HG02870 (cell line): ENCODE data around the gene CDH11.

Experiments used
- ATAC-seq: cut with Tn5 transposase; IDR thresholded peaks from one replicate; pipeline ENCODE4 v1.9.1; 2021; ENCODE audit warnings: mild to moderate bottlenecking, moderate library complexity; ENCODE audit not compliant: unreplicated experiment

Gene CDH11

DNA sequence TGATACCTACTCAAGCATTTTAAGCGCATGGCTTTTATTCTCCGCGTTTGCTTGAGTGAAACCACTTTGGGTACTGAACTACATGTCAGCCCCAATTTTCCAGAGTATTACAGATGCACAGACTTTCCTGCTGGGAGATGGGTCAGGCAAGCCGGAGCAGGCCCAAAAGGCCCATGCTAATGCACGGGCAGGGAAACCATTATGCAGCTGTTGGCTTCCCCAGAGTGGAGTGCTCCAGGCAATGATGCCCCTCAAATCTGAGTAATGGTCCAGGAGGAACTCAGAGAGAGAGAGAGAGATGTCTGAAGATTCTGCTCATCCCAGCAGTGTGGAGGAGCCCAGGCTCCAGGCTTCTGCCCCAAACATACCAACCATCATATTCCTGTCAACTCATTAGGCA lies 80.2 kb downstream of the CDH11 start:
- ATAC-seq = no peak

DNA sequence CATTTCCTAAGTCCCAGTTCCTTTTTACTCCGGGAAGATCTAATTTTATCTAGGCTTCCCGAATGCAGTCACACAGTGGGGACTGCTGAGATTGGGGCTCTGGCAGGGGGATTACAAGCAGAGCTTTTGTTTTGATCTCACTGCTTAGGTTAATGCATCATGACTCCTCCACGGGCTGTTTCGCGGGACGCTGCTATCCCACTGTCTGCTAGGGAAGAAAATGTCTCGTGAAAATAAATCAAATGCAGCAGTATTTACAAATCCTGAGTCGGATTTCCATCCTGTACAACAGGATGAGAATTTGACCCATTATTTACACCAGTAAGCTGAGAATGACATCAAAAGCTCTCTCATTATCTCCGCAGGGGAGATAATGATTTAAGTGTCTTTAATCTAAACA lies 83.8 kb downstream of the CDH11 start:
- ATAC-seq = no peak

DNA sequence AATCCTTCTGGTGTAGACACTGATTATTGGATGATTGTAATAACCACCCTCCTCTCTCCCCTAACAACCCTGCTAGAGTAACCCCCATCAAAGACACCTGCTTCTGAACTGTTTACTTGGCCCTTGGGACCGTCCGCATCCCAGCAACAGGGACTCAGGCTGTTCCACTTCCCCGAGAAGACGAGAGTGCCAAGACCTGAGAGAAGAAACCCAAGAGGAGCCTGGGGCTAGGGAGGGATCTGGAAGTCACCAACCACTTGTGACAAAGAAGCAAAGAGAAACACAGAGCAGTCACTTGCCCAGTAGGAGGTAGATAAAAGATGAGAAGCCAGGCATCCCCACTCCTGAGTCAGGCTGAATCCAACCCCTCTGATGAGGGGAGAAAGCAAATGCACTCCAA lies 84.3 kb downstream of the CDH11 start:
- no peak for ATAC-seq

DNA sequence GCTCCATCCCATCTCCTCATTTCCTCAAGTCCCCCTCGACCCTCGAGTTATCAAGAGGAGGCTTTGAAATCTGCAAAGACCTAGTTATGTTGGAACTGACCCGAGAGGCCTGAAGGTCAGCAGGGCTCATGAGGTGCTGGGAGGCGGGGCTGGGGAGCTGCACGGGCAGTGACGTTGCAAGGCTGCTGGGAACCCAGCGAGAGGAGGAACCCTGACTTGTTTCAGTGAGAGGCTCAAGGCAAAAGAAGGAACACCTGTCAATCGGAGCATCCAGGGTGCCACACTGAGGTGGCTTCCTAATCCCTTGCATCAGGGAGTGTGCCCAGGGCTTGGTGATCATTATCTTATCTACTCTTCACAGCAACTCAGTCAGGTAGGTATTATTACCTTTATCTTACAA lies 86.9 kb downstream of the CDH11 start:
- ATAC-seq = no peak

GRCh38 chr16:65032387-65032786 lies 89.5 kb downstream of the CDH11 start:
- no peak for ATAC-seq

GRCh38 chr16:65024767-65025178 lies 97.1 kb downstream of the CDH11 start:
- no peak for ATAC-seq

DNA sequence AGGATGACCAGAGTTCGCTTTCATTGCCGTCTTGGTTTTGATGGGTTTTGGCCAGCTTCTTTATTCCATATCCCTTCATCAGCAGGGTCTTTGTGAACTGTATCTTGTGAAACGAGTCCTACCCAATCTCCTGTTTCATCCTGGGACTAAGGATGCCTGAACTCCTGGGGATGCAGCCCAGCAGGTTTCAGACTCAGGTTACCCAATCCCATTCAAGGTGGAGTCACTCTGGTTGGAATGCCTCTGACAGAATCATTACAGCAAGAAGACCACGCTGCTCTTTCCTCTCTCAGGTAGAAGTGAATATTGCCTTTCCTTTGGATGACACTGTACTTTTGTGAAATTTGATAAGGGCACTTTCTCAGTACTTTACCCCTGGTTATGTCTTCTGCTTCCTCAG lies 98.1 kb downstream of the CDH11 start:
- ATAC-seq = no peak

GRCh38 chr16:65021852-65022595 lies 99.8 kb downstream of the CDH11 start:
- no peak for ATAC-seq

DNA sequence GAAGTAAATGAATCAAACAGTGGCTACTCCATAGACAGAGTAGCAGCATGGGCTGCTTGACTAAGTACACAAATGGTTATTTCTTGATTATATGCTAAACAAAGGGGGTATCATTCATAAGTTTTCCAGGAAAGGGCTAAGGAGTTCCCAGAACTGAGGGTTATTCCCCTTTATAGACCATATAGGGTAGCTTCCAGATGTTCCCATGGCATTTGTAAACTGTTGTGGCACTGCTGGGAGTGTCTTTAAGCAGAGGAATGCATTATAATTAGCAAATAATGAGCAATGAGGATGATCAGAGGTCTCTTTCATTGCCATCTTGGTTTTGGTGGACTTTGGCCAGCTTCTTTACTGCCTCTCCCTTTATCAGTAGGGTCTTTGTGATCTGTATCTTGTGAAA lies 105.1 kb downstream of the CDH11 start:
- ATAC-seq = no peak

DNA sequence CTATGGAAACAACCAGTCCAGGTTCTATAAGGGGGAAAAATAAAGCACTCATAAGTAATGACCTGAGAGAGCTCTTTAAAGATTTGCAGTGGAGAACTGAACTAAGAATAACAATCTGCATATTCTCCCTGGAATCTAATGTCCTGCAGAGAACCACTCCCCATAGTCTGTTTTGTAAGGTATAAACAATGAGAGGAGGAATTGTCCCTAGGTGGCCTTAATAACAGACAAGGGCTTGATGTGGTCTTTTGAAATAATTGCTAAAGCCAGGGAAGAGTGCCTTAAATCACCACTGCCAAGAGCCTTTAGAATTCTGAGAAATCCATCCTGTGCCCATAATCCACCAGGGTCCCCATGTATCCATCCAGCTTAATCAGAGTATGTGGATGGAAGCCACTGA lies 106.3 kb downstream of the CDH11 start:
- ATAC-seq = no peak

DNA sequence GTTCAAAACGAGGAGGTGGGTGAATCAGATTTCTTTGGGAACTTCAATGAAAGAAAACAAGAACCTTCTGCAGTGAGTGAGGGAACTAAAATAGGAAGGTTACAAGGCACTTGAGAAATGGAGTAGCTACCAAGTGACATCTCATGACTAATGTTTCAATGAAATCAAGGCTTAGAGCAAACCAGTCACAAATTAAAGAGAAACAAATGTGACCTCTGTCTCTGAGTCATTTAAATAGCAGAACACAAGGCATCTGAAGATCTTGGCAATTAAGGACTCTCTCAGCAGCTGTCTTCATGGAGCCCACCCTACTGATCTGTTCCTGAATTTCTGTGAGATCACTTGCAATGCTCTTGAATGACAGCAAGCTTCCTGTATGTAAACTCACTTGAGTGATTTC lies 109.5 kb downstream of the CDH11 start:
- no peak for ATAC-seq

GRCh38 chr16:65010125-65010524 lies 111.7 kb downstream of the CDH11 start:
- no peak for ATAC-seq

- no peak for ATAC-seq
Measured at GRCh38 chr16:65005696-65006095, 116.2 kb downstream of the CDH11 start.

GRCh38 chr16:65004570-65004969 lies 117.3 kb downstream of the CDH11 start:
- no peak for ATAC-seq

DNA sequence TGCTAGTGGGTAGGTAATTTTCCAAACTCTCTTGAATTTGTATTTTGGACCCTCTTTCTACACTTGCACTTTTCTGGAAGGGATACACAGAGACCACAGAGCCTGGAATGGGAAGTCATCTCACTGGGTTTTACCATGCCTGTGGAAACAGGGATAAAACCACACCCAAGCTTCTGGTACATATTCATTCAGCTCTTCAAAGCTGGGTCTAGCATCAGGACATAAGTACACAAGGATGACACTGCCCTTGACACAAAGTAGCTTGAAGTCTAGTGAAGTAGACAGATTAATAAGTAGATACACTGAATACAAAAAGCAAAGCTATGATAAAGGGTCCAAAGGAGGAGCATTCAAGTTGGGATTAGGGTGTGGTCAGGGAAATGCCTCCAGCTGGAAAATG lies 118.2 kb downstream of the CDH11 start:
- no peak for ATAC-seq

DNA sequence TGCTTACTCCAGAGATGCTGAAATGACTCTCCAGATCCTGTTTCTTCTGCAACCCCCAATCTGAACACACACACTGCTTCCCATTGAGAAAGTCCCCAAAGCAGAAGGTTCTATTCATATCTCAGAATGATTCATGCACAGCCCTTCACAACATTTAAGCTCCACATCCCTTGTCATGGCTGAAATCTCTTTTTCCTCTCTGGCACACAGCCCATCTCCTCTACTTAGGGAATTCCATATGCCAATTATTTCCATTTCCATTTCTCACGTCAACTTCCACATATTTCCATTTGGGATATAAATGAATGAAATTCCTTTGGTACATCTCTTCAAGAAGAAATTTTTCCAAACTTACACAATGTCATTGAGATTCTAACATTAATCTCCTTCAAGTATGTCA lies 119.6 kb downstream of the CDH11 start:
- no peak for ATAC-seq

- no peak for ATAC-seq
Measured at GRCh38 chr16:65000654-65001053, 121.2 kb downstream of the CDH11 start.

- ATAC-seq = no peak
Measured at GRCh38 chr16:64997751-64998150, 124.1 kb downstream of the CDH11 start.

DNA sequence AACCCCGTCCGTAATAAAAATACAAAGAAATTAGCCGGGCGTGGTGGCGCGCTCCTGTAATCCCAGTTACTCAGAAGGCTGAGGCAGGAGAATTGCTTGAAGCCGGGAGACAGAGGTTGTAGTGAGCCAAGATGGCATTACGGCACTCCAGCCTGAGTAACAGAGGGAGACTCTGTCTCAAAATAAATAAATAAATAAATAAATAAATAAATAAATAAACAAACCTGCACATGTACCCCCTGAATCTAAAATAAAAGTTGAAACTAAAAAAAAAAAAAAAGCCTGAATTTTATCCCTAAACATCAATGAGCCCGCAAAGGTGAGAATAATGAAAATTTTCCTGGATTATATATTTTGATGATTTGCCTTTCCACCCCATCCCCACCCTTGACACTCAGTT lies 124.7 kb downstream of the CDH11 start:
- no peak for ATAC-seq

- ATAC-seq = no peak
Measured at GRCh38 chr16:64996641-64997040, 125.2 kb downstream of the CDH11 start.

GRCh38 chr16:64993464-64993863 lies 128.4 kb downstream of the CDH11 start:
- ATAC-seq = no peak

GRCh38 chr16:64991001-64991400 lies 130.9 kb downstream of the CDH11 start:
- ATAC-seq = no peak

DNA sequence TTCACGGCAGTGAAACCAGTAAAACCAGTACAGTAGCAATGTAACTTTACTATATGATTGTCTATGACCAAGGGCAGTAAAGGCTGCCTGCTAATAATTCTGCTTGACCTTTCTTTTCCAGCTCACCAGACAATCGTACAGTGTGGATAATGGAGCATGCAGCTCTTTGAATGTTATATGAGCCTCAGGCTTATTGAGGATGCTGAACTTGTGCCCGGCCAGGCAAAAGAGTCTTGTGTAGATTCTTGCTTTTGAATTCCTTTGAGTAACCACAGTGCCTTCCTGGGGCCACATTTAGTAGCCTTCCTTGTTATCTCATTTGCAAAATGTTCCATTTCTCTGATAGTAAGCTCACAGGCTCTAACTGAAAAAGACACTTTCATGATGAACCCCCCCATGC lies 131.8 kb downstream of the CDH11 start:
- ATAC-seq = no peak
